Astrocyte of the cerebellum (primary cell): Measurements from ENCODE around the gene CLRN1.

Experiments
- DNase-seq: peaks from one replicate; pipeline ENCODE4 v3.0.0-alpha.2; 2011; ENCODE audit warnings: low read depth
- H3K4me3 ChIP-seq: 2 replicates; pipeline ENCODE4 v1.5.1; 2011; ENCODE audit warnings: mild to moderate bottlenecking, low read depth, low read length, moderate library complexity
- in situ Hi-C: cut with HindIII; loops from 2 replicates; pipeline ENCODE4 v1.10.0; 2017; ENCODE audit warnings: low sequenced_read_pairs
- TF ChIP-seq, protein P1 (sequence below): IDR thresholded peaks from 2 replicates; pipeline ENCODE4 v1.5.1; 2012; ENCODE audit warnings: low read length, low read depth, moderate library complexity, mild to moderate bottlenecking; ENCODE audit errors: missing control alignments

The CLRN1 gene

GRCh38 chr3:151011427-151011826 lies 38.9 kb upstream of the CLRN1 start:
- H3K4me3 ChIP-seq = no peak overlapping the region
- TF ChIP-seq, protein P1, sequence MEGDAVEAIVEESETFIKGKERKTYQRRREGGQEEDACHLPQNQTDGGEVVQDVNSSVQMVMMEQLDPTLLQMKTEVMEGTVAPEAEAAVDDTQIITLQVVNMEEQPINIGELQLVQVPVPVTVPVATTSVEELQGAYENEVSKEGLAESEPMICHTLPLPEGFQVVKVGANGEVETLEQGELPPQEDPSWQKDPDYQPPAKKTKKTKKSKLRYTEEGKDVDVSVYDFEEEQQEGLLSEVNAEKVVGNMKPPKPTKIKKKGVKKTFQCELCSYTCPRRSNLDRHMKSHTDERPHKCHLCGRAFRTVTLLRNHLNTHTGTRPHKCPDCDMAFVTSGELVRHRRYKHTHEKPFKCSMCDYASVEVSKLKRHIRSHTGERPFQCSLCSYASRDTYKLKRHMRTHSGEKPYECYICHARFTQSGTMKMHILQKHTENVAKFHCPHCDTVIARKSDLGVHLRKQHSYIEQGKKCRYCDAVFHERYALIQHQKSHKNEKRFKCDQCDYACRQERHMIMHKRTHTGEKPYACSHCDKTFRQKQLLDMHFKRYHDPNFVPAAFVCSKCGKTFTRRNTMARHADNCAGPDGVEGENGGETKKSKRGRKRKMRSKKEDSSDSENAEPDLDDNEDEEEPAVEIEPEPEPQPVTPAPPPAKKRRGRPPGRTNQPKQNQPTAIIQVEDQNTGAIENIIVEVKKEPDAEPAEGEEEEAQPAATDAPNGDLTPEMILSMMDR = no peak
- DNase-seq = peak; percentile 71
- in situ Hi-C loops = loop anchor here (5.0 kb wide), 1 partner anchor 131 kb away; no protein-coding TSS in a partner anchor

DNA sequence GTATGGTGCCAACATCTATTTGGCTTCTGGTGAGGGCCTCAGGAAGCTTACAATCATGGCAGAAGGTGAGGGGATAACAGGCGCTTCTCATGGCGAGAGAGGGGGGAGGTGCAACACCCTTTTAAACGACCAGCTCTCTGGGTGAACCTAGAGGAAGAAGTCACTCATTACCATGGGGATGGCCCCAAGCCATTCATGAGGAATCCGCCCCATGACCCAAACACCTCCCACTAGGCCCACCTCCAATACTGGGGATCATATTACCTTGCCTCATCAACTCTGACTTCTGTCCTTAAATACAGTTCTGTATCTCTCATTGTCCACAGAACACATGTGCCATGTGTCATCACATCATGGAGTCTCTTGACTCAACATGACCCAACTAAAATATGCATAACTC lies 37.5 kb upstream of the CLRN1 start:
- TF ChIP-seq, protein P1 = no peak
- no peak overlapping the region for H3K4me3 ChIP-seq
- in situ Hi-C loops = loop anchor here (5.0 kb wide), 1 partner anchor 132 kb away; no protein-coding TSS in a partner anchor
- no peak for DNase-seq

DNA sequence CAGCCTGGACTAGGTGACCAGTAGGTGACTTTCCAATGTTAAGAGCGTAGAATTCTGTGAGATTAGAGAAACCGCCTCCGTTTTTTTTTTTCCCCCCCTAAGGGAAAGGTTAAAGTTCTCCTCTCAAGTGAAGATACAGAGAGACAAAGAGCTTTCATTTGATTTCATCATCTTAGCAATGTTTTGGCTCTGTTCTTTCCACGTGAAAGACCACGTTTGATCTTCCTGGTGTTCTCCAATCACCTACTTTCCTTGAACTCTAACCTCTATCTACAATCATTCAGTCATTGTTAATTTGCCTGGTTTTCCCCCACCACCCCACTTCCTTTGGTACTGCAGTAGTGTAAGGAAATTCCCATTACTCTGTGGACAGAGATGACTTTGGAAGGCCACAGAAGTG lies 36.9 kb upstream of the CLRN1 start:
- in situ Hi-C loops = no loop called here
- TF ChIP-seq, protein P1 = no peak
- H3K4me3 ChIP-seq = no peak overlapping the region
- no peak for DNase-seq

- H3K4me3 ChIP-seq = no peak overlapping the region
- in situ Hi-C loops = no loop called here
- TF ChIP-seq, protein P1 = peak; percentile 60
- DNase-seq = peak; percentile 52
These were observed 36.2 kb upstream of the CLRN1 start for GRCh38 chr3:151008699-151009098.

- TF ChIP-seq, protein P1 = no peak
- H3K4me3 ChIP-seq = no peak overlapping the region
- in situ Hi-C loops = no loop called here
- no peak for DNase-seq
These were observed 31.2 kb upstream of the CLRN1 start for GRCh38 chr3:151003768-151004134.

GRCh38 chr3:151003029-151003767 lies 30.7 kb upstream of the CLRN1 start:
- H3K4me3 ChIP-seq = no peak overlapping the region
- in situ Hi-C loops = no loop called here
- DNase-seq = no peak
- TF ChIP-seq, protein P1 = no peak
